K562 (cell line): ENCODE measurements around the gene GCN1. TPM values are rescaled to one million over a fixed set of nuclear protein-coding genes. Genes with fewer than 3 reads are reported as not detected.

Source experiments
- ATAC-seq: fragments of 200-7000 bp; cut with Tn5 transposase; 3 replicates; pipeline ENCODE4 v1.9.1; 2020; ENCODE audit warnings: moderate library complexity
- BruUV-seq: library from RNA; stranded (reverse); fragments of 400-500 nt; replicated peaks from 2 replicates; lab custom pipeline; 2021; lab: Mats Ljungman, UMichigan
- CTCF ChIA-PET: fragments of 300-600 bp; formaldehyde crosslinking; extraction: SDS; loops from one replicate; lab custom pipeline; 2021; ENCODE audit warnings: low intra/inter-chr PET ratio; lab: Yijun Ruan, JAX
- POLR2A ChIA-PET: fragments of 300-600, 350-650 bp; sonication (Branson Sonifier 250); formaldehyde crosslinking; extraction: SDS; loops from one replicate; lab custom pipeline; 2021; ENCODE audit warnings: antibody characterized with exemption, inconsistent platforms; lab: Yijun Ruan, JAX
- DNase-seq, 4 experiments: peaks; one replicate each; pipeline versions ENCODE4 v3.0.0 to v3.0.0-alpha.2; 2011 to 2018; ENCODE audit warnings: low spot score in 3 of 4, mixed read lengths in 3 of 4; ENCODE audit errors: extremely low read depth in 1 of 4
- FAIRE-seq: peaks from 2 replicates; lab custom pipeline; 2011; peaks lifted over from hg19 to GRCh38; lab: Jason Lieb, UNC
- H2AFZ ChIP-seq: 2 replicates; pipeline ENCODE4 v1.6.0; 2011; ENCODE audit warnings: low read depth, low read length, control low read depth, inconsistent platforms
- H3K27ac ChIP-seq: fragments of 200-600 bp; 3 replicates; pipeline ENCODE4 v1.8.0; 2011; ENCODE audit warnings: low read depth, mild to moderate bottlenecking, control low read depth, inconsistent platforms, low read length, moderate library complexity, mixed read lengths; ENCODE audit errors: extremely low read depth
- H3K27me3 ChIP-seq, 2 experiments: fragments of 300-600 bp in 1 of 2; 2 replicates in 1 of 2; 3 replicates in 1 of 2; pipeline versions ENCODE4 v1.6.0 to v1.8.0; 2011; ENCODE audit warnings: inconsistent platforms in 2 of 2, low read length in 2 of 2, mild to moderate bottlenecking in 1 of 2, mixed read lengths in 1 of 2, moderate library complexity in 1 of 2; ENCODE audit not compliant: control insufficient read depth in 2 of 2, insufficient read depth in 2 of 2
- H3K36me3 ChIP-seq: fragments of 300-600 bp; 3 replicates; pipeline ENCODE4 v1.8.0; 2011; ENCODE audit warnings: mild to moderate bottlenecking, low read length, inconsistent platforms; ENCODE audit not compliant: control insufficient read depth, insufficient read depth
- H3K4me1 ChIP-seq, 2 experiments: fragments of 200-600 bp in 1 of 2; replicated peaks in 1 of 2; 2 replicates in 1 of 2; 3 replicates in 1 of 2; pipeline versions ENCODE4 v1.5.1 to v1.8.0; 2011; ENCODE audit warnings: inconsistent platforms in 2 of 2, low read length in 2 of 2, mild to moderate bottlenecking in 1 of 2, mixed read lengths in 1 of 2, moderate library complexity in 1 of 2; ENCODE audit not compliant: control insufficient read depth in 2 of 2, insufficient read depth in 2 of 2
- H3K4me2 ChIP-seq: 2 replicates; pipeline ENCODE4 v1.6.1; 2011; ENCODE audit warnings: low read length, control low read depth, inconsistent platforms, mixed read lengths; ENCODE audit not compliant: insufficient read depth
- H3K4me3 ChIP-seq: fragments of 200-600 bp; sonication (generic), shearing (Covaris generic); 2 replicates; pipeline ENCODE4 v1.5.1; 2016; ENCODE audit warnings: control low read depth, inconsistent platforms
- H3K79me2 ChIP-seq: fragments of 200-600 bp; 3 replicates; pipeline ENCODE4 v1.8.0; 2011; ENCODE audit warnings: low read length, inconsistent platforms; ENCODE audit not compliant: control insufficient read depth, insufficient read depth
- H3K9ac ChIP-seq, 2 experiments: 2 replicates each; pipeline versions ENCODE4 v1.6.0 to v1.6.1; 2011; ENCODE audit warnings: low read depth in 2 of 2, low read length in 2 of 2, control low read depth in 1 of 2, inconsistent platforms in 1 of 2, mild to moderate bottlenecking in 1 of 2, mixed read lengths in 1 of 2; ENCODE audit not compliant: insufficient read depth in 1 of 2
- H3K9me1 ChIP-seq: one replicate; pipeline ENCODE4 v1.6.0; 2011; ENCODE audit warnings: inconsistent platforms, mild to moderate bottlenecking, low read length, moderate library complexity; ENCODE audit not compliant: control insufficient read depth, insufficient read depth
- H3K9me3 ChIP-seq: replicated peaks from 2 replicates; pipeline ENCODE4 v1.5.1; 2011; ENCODE audit warnings: low read depth, low read length, inconsistent platforms; ENCODE audit not compliant: control insufficient read depth, insufficient read depth
- H4K20me1 ChIP-seq: replicated peaks from 2 replicates; pipeline ENCODE4 v1.6.1; 2011; ENCODE audit warnings: low read length, inconsistent platforms, mixed read lengths; ENCODE audit not compliant: control insufficient read depth, insufficient read depth
- CREM ChIP-seq: IDR thresholded peaks from 2 replicates; pipeline ENCODE4 v1.6.1; 2014; ENCODE audit warnings: antibody characterized with exemption, low read depth
- EGR1 ChIP-seq: fragments of 450-650 bp; conservative IDR thresholded peaks from 2 replicates; pipeline ENCODE4 v1.6.1; 2017; ENCODE audit warnings: mild to moderate bottlenecking
- EHMT2 ChIP-seq: fragments of 450-650 bp; IDR thresholded peaks from 2 replicates; pipeline ENCODE4 v1.6.1; 2018; ENCODE audit warnings: antibody characterized with exemption
- FOXM1 ChIP-seq, 2 experiments: fragments of 450-650 bp in 1 of 2; sonication (generic) in 1 of 2; formaldehyde crosslinking in 1 of 2; IDR thresholded peaks; 2 replicates each; pipeline versions ENCODE4 v1.6.1 to v1.9.0; 2017 to 2022; ENCODE audit warnings: low read depth in 2 of 2, mild to moderate bottlenecking in 2 of 2, missing genetic modification reagents in 1 of 2, moderate library complexity in 1 of 2
- MEF2A ChIP-seq: IDR thresholded peaks from 2 replicates; pipeline ENCODE4 v1.6.1; 2011; ENCODE audit warnings: low read depth, mild to moderate bottlenecking, low read length, moderate library complexity; ENCODE audit not compliant: control insufficient read depth
- PHF21A ChIP-seq: fragments of 450-650 bp; IDR thresholded peaks from 2 replicates; pipeline ENCODE4 v1.6.1; 2017; ENCODE audit warnings: low read depth, borderline replicate concordance
- RAD51 ChIP-seq: fragments of 450-650 bp; IDR thresholded peaks from 2 replicates; pipeline ENCODE4 v1.7.1; 2016; ENCODE audit warnings: low read depth, mild to moderate bottlenecking, borderline replicate concordance
- RFX7 ChIP-seq: fragments of 250-450 bp; sonication (Bioruptor Pico); IDR thresholded peaks from 2 replicates; pipeline ENCODE4 v1.5.1; 2021; ENCODE audit warnings: mild to moderate bottlenecking
- TRIM24 ChIP-seq, 2 experiments: fragments of 450-650 bp; IDR thresholded peaks; 2 replicates each; pipeline ENCODE4 v1.6.1; 2016
- ZEB2 ChIP-seq: fragments of 450-650 bp; IDR thresholded peaks from 2 replicates; pipeline ENCODE4 v1.6.1; 2016
- ZNF41 ChIP-seq: fragments of 250-450 bp; sonication (Bioruptor Pico); conservative IDR thresholded peaks from 2 replicates; pipeline ENCODE4 v1.4.0; 2020; ENCODE audit warnings: mild to moderate bottlenecking
- ZNF707 ChIP-seq: fragments of 250-450 bp; sonication (Bioruptor Pico); conservative IDR thresholded peaks from 2 replicates; pipeline ENCODE4 v1.8.0; 2022; ENCODE audit warnings: inconsistent platforms, mild to moderate bottlenecking, moderate library complexity
- WGBS: fragments of 100-300 bp; shearing (Covaris generic); methylation state at CpG from one replicate; pipeline ENCODE4 v1.1.6; 2016; ENCODE audit warnings: low coverage, mixed read lengths; ENCODE audit not compliant: insufficient coverage; ENCODE audit errors: missing lambda C conversion rate; 5-methylcytosine and 5-hydroxymethylcytosine counted together
- in situ Hi-C: fragments of 300-500 bp; cut with MboI; formaldehyde crosslinking; loops from 4 replicates; pipeline ENCODE4 v1.15.0; 2018; ENCODE audit warnings: inconsistent platforms, mixed read lengths
- intact Hi-C: fragments of 100-400 bp; cut with micrococcal nuclease; formaldehyde crosslinking; loops from 2 replicates; pipeline ENCODE4 v1.14.2; 2022
- polyA plus RNA-seq, 8 experiments: library from polyadenylated mRNA; depleted of rRNA in 4 of 8; stranded (reverse) in 5 of 8; unstranded in 3 of 8; fragments of >200 nt; fragmentation: Nextera tagmentation in 2 of 8; fragmentation: Illumina TruSeq in 1 of 8; extraction: Ambion mirVana in 2 of 8; extraction: Trizol in 1 of 8; gene quantifications; 2 replicates each; pipeline versions ENCODE4 v1.2.1 to v1.2.3, GENCODE V29; 2011 to 2014; ENCODE audit warnings: inconsistent platforms in 1 of 8, missing spikeins in 1 of 8
- total RNA-seq, 7 experiments: library from RNA; depleted of rRNA in 6 of 7; stranded (reverse); fragments of >200 nt in 6 of 7; fragmentation: Illumina TruSeq in 2 of 7; extraction: Trizol in 2 of 7; gene quantifications; 2 replicates each; pipeline versions ENCODE4 v1.2.1 to v1.2.3, GENCODE V29; 2011 to 2021; ENCODE audit warnings: low replicate concordance in 1 of 7
- TF ChIP-seq, protein P1 (sequence below): fragments of 450-650 bp; IDR thresholded peaks from 2 replicates; pipeline ENCODE4 v1.6.1; 2014; ENCODE audit warnings: low read depth, mild to moderate bottlenecking, moderate library complexity, borderline replicate concordance
- TF ChIP-seq, protein P2 (sequence below): fragments of 250-450 bp; sonication (Bioruptor Pico); IDR thresholded peaks from 2 replicates; pipeline ENCODE4 v1.8.0; 2022; ENCODE audit warnings: inconsistent platforms, mild to moderate bottlenecking, moderate library complexity, borderline replicate concordance
- TF ChIP-seq, protein P3 (sequence below): IDR thresholded peaks from 3 replicates; pipeline ENCODE4 v1.6.1; 2011; ENCODE audit warnings: borderline replicate concordance, mild to moderate bottlenecking; ENCODE audit not compliant: insufficient read length, insufficient read depth

The GCN1 gene
- total and polyA plus RNA-seq, 9 of the 15 experiments (the other 6 are each of a cell fraction or from before 2014, with no cell fraction given), result 11.9 to 190 (median 51.7) TPM

DNA sequence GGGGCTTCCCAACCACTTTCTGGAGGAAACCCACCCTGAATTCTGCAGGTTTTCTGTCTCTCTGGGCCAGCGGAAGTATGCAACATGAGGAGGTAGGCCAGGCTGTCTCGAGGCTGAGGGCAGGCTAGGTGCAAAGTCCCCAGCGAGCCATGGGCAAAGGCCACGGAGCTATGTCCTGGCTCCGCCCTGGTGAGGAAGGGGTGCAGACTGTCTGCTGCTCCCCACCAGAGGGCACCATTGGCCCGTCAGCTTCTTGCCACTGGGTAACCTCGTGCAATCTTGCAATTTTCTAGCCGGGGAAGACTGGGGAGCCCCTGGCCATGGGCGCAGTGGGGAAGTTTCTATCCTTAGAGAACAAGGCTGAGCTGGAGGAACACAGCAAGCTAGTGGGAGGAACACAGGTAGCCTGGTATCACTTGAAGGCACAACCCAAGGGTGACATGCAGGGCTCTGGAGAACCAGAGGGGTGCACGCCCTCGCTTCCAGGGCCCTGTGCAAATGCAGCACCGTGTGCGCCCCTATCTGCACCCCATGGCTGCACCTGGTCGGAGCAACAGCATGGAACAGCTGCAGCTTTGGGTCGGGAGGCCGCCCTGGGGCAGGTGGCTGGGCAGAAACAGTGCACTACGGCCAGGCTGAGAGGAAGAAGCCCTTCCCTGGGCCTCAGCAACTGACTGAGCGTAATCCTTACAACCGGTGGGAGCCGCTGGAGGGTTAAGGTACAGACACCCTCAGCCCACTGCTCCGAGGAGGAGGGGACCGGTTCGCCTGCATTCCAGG lies 34.0 kb upstream of the GCN1 start:
- H3K4me2 ChIP-seq, result peak overlapping the region; percentile 78
- intact Hi-C loops, result loop anchor here (1.0 to 5.0 kb wide), 5 partner anchors 14 to 129 kb away; partner anchors contain the start of genes PXN and RNU4-2
- TF ChIP-seq, protein P1, sequence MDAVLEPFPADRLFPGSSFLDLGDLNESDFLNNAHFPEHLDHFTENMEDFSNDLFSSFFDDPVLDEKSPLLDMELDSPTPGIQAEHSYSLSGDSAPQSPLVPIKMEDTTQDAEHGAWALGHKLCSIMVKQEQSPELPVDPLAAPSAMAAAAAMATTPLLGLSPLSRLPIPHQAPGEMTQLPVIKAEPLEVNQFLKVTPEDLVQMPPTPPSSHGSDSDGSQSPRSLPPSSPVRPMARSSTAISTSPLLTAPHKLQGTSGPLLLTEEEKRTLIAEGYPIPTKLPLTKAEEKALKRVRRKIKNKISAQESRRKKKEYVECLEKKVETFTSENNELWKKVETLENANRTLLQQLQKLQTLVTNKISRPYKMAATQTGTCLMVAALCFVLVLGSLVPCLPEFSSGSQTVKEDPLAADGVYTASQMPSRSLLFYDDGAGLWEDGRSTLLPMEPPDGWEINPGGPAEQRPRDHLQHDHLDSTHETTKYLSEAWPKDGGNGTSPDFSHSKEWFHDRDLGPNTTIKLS, result no peak
- TF ChIP-seq, protein P2, sequence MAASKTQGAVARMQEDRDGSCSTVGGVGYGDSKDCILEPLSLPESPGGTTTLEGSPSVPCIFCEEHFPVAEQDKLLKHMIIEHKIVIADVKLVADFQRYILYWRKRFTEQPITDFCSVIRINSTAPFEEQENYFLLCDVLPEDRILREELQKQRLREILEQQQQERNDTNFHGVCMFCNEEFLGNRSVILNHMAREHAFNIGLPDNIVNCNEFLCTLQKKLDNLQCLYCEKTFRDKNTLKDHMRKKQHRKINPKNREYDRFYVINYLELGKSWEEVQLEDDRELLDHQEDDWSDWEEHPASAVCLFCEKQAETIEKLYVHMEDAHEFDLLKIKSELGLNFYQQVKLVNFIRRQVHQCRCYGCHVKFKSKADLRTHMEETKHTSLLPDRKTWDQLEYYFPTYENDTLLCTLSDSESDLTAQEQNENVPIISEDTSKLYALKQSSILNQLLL (CRISPR knock-in tag), result no peak
- 0 out of 2 replicates have a peak, but pooled peaks have one; percentile 37 for TF ChIP-seq ZNF41
- TF ChIP-seq RAD51, result no peak
- no peak for TF ChIP-seq PHF21A
- TF ChIP-seq MEF2A, result no peak
- no peak for TF ChIP-seq RFX7
- TF ChIP-seq FOXM1 (IDR thresholded peaks at IDR 0.05; ENCODE audit: low read depth), result no peak
- TF ChIP-seq FOXM1 (CRISPR knock-in tag; IDR thresholded peaks at IDR 0.05; ENCODE audit: low read depth), result no peak
- no peak for TF ChIP-seq ZNF707 (CRISPR knock-in tag)
- TF ChIP-seq, protein P3, sequence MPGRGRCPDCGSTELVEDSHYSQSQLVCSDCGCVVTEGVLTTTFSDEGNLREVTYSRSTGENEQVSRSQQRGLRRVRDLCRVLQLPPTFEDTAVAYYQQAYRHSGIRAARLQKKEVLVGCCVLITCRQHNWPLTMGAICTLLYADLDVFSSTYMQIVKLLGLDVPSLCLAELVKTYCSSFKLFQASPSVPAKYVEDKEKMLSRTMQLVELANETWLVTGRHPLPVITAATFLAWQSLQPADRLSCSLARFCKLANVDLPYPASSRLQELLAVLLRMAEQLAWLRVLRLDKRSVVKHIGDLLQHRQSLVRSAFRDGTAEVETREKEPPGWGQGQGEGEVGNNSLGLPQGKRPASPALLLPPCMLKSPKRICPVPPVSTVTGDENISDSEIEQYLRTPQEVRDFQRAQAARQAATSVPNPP, result no peak
- no peak for TF ChIP-seq EGR1
- TF ChIP-seq TRIM24 (IDR thresholded peaks at IDR 0.05), result no peak
- no peak for TF ChIP-seq CREM
- no peak for TF ChIP-seq ZEB2
- TF ChIP-seq EHMT2, result no peak

More for the DNA sequence above, 34.0 kb upstream of the GCN1 start:
- ChIA-PET CTCF (interaction anchor here (0.6 to 2.9 kb wide), 5 partner anchors 38 to 306 kb away, joined by 3 to 35 read pairs (median 4); partner anchors contain the start of genes GATC, PXN, RNF10 and TRIAP1), POLR2A (interaction anchor here (0.6 to 17.7 kb wide), 24 partner anchors 9 to 209 kb away, joined by 3 to 420 read pairs (median 5); partner anchors contain the start of genes COX6A1, GCN1, PLA2G1B and PXN)
- BruUV-seq, result no TSS peak
- Histone ChIP-seq H3K4me3 (peak overlapping the region; percentile 2; the same call in 1 of the 2 replicates), H2AFZ (peak overlapping the region; percentile 30; the same call in 1 of the 2 replicates), H4K20me1 (peaks cover 9% of the 10 kb centered on the region), H3K9ac (peak overlapping the region; percentile 59 to 73; a peak in 3 of 4 replicates), H3K79me2 (peaks cover 43% of the 10 kb centered on the region), H3K9me1 (peaks cover 3% of the 10 kb centered on the region), H3K27me3 (no peaks in the 10 kb centered on the region), H3K36me3 (peaks cover 21% of the 10 kb centered on the region; the same call in 2 of the 3 replicates), H3K9me3 (no peaks in the 10 kb centered on the region), H3K27ac (peak overlapping the region; percentile 96; the same call in 2 of the 3 replicates), H3K4me1 (peaks cover 74 to 80% of the 10 kb centered on the region in 2 experiments)
- peak; percentile 86 to 92 (median 86) for DNase-seq
- FAIRE-seq, result peak; percentile 75
- WGBS, result 12% methylated on average over 21 of the region's 23 CpGs
- peak; percentile 78 for ATAC-seq
- in situ Hi-C loops, result loop anchor here (5.0 kb wide), 1 partner anchor 34 kb away; no protein-coding TSS in a partner anchor
